ENCODE measurements around the gene C6orf52.

The C6orf52 gene

DNA sequence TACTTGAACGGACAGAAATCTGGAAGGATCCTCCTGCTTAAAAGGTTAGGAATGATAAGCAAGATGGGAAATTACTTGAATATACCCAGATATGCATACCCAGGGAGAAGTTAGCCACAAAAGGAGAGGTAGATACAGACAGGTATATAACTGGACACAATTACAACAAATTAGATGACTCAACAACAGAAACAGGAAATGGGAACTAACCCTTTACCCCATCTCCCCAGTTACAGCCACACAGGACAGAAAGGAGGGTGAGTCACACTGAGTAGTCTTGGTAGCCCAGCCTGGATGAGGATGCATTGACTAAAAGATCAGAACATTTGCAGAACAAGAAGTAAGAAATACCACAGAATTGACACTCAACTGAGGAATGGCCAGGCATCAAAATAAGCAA is 61.2 kb downstream of the C6orf52 start:
- Histone ChIP-seq H3K9ac (ENCODE audit: low read depth, low read length) (no peak overlapping the region), H3K27ac (ENCODE audit: low read length) (no peak overlapping the region), H3K27me3 (ENCODE audit: insufficient read depth, low read length) (no peaks in the 10 kb centered on the region)

DNA sequence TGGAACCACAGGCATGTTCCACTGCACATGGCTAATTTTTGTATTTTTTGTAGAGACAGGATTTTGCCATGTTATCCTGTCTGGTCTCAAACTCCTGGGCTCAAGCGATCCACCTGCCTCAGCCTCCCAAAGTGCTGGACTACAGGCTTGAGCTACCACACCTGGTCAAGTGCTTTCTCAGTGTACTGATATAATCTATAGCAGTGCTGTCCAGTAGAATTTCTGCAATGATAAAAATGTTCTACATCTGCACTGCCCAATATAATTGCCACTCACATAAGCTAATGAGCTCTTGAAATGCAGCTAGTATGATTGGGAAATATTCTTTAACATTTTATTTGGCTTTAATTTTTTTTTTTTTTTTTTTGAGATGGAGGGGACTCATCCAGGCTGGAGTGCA is 64.2 kb downstream of the C6orf52 start:
- no peak overlapping the region for H3K9ac ChIP-seq (ENCODE audit: low read depth, low read length)
- H3K27ac ChIP-seq (ENCODE audit: low read length), result no peak overlapping the region
- H3K36me3 ChIP-seq (ENCODE audit: insufficient read depth, low read depth, low read length), result peaks cover 34% of the 10 kb centered on the region
- H3K4me1 ChIP-seq (ENCODE audit: insufficient read depth, low read length), result no peaks in the 10 kb centered on the region; the same call in 1 of the 2 replicates
- H3K4me3 ChIP-seq (ENCODE audit: low read length), result no peak overlapping the region
- no peaks in the 10 kb centered on the region for H3K9me3 ChIP-seq (ENCODE audit: insufficient read depth, low read depth, low read length)
- no peaks in the 10 kb centered on the region for H3K27me3 ChIP-seq (ENCODE audit: insufficient read depth, low read length)

More for the DNA sequence above, 61.2 kb downstream of the C6orf52 start:
- H3K36me3 ChIP-seq (ENCODE audit: insufficient read depth, low read depth, low read length), result peaks cover 6% of the 10 kb centered on the region; the same call in 1 of the 2 replicates
- no peaks in the 10 kb centered on the region for H3K9me3 ChIP-seq (ENCODE audit: insufficient read depth, low read depth, low read length)
- no peaks in the 10 kb centered on the region; the same call in 1 of the 2 replicates for H3K4me1 ChIP-seq (ENCODE audit: insufficient read depth, low read length)
- no peak overlapping the region for H3K4me3 ChIP-seq (ENCODE audit: low read length)

DNA sequence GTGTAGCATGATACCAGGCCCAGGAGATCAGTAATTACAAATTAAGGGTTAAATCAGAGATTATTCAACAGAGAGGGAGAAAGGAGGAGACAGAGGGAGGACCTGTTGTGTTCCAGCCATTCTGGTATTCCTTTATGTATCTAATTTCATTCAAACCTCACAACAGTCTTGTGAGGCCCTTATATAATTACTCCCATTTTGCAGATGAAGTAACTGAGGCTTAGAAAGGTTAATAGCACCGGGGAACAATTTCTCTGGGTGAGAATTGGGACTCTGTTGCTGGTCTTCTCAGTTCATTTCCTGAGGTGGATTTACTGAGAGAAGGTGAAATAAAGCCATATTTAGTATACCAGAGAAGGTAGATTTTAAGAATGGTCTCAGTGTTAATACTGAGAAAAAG is 66.6 kb downstream of the C6orf52 start:
- H3K4me3 ChIP-seq (ENCODE audit: low read length), result no peak overlapping the region
- no peaks in the 10 kb centered on the region for H3K4me1 ChIP-seq (ENCODE audit: insufficient read depth, low read length)
- no peaks in the 10 kb centered on the region for H3K27me3 ChIP-seq (ENCODE audit: insufficient read depth, low read length)
- no peak overlapping the region for H3K9ac ChIP-seq (ENCODE audit: low read depth, low read length)
- H3K27ac ChIP-seq (ENCODE audit: low read length), result no peak overlapping the region
- H3K36me3 ChIP-seq (ENCODE audit: insufficient read depth, low read depth, low read length), result peaks cover 58% of the 10 kb centered on the region
- H3K9me3 ChIP-seq (ENCODE audit: insufficient read depth, low read depth, low read length), result no peaks in the 10 kb centered on the region

DNA sequence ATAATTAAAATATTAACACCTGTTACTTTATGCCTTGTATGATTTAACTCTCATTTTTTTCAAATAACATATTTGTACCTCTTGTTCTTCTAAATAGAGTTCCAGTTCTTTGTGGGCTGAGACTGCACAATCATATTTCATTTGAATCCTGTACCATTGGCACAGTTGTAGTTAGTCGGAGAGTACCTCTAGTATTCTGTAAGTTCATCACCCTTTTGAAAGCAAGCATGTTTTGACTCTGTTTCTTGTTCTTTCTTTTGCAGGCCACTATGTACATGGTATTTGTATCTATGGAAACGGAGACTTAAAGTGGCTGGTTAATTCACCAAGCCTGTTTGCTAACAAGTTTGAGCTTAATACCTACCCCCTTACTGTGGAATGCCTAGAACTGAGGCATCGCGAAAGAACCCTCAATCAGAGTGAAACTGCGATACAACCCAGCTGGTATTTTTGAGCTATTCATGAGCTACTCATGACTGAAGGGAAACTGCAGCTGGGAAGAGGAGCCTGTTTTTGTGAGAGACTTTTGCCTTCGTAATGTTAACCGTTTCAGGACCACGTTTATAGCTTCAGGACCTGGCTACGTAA is 68.2 kb downstream of the C6orf52 start:
- no peaks in the 10 kb centered on the region for H3K9me3 ChIP-seq (ENCODE audit: insufficient read depth, low read depth, low read length)
- H3K9ac ChIP-seq (ENCODE audit: low read depth, low read length), result no peak overlapping the region
- H3K27me3 ChIP-seq (ENCODE audit: insufficient read depth, low read length), result no peaks in the 10 kb centered on the region
- H3K36me3 ChIP-seq (ENCODE audit: insufficient read depth, low read depth, low read length), result peaks cover 73% of the 10 kb centered on the region
- H3K4me3 ChIP-seq (ENCODE audit: low read length), result no peak overlapping the region
- no peaks in the 10 kb centered on the region for H3K4me1 ChIP-seq (ENCODE audit: insufficient read depth, low read length)
- no peak overlapping the region for H3K27ac ChIP-seq (ENCODE audit: low read length)

DNA sequence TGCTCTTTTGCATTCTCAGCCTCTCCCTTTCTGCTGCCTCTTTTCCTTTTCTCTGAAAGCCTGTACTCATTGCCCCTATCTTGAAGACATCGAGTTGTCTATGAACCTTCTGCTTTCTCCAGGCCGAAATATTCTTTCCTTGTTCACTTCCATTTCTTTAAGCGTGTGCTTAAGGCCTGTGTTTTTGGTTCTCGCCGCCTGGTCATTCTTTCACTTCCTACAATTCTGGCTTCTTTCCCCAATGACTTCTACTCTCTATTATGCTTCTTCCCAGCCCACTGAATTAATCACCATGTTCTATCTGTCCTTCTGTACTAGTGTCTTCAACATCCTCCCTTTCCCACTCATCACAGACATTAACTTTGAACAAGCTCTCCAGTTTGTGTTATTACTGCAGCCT is 69.6 kb downstream of the C6orf52 start:
- Histone ChIP-seq H3K36me3 (ENCODE audit: insufficient read depth, low read depth, low read length) (peaks cover 81% of the 10 kb centered on the region), H3K4me1 (ENCODE audit: insufficient read depth, low read length) (no peaks in the 10 kb centered on the region), H3K9ac (ENCODE audit: low read depth, low read length) (no peak overlapping the region), H3K9me3 (ENCODE audit: insufficient read depth, low read depth, low read length) (no peaks in the 10 kb centered on the region), H3K4me3 (ENCODE audit: low read length) (no peak overlapping the region), H3K27me3 (ENCODE audit: insufficient read depth, low read length) (no peaks in the 10 kb centered on the region), H3K27ac (ENCODE audit: low read length) (no peak overlapping the region)

DNA sequence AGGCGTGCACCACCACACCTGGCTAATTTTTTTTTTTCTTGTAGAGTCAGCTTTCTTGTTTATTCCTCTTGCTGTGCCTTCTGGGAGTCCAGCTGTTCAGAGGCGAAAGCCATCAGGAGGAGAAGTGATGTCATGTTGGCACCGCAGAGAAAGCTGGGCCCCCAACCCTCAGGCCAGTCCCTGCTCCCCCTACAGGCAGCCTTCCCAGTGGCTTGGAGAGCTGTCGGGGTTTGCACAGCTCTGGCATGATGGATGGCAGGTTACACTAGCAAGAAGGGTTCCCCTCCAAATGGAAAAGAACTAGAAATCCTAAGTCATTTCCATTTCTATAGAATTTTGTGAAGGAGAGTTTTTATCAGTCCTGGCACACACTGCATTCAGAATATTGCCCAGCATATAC is 72.6 kb downstream of the C6orf52 start:
- peaks cover 64% of the 10 kb centered on the region for H3K36me3 ChIP-seq (ENCODE audit: insufficient read depth, low read depth, low read length)
- no peaks in the 10 kb centered on the region for H3K4me1 ChIP-seq (ENCODE audit: insufficient read depth, low read length)
- no peak overlapping the region for H3K9ac ChIP-seq (ENCODE audit: low read depth, low read length)
- H3K9me3 ChIP-seq (ENCODE audit: insufficient read depth, low read depth, low read length), result no peaks in the 10 kb centered on the region
- no peak overlapping the region for H3K27ac ChIP-seq (ENCODE audit: low read length)
- no peaks in the 10 kb centered on the region for H3K27me3 ChIP-seq (ENCODE audit: insufficient read depth, low read length)
- no peak overlapping the region for H3K4me3 ChIP-seq (ENCODE audit: low read length)
